HG03103 (cell line): ENCODE measurements around the gene SPINT1.
"Not testable (repeated sequence)": the region's sequence is repeated elsewhere in the genome, so short reads cannot be mapped to it uniquely, and the experiment has no call there.

Source experiments
- ATAC-seq: cut with Tn5 transposase; IDR thresholded peaks from one replicate; pipeline ENCODE4 v1.9.1; 2021; ENCODE audit warnings: low read depth; ENCODE audit not compliant: unreplicated experiment

The SPINT1 gene

GRCh38 chr15:40857601-40858341 is 13.9 kb downstream of the SPINT1 start:
- no peak for ATAC-seq

GRCh38 chr15:40858706-40859105 is 14.9 kb downstream of the SPINT1 start:
- no peak for ATAC-seq

GRCh38 chr15:40859206-40859851 is 15.5 kb downstream of the SPINT1 start:
- no peak for ATAC-seq

- ATAC-seq = not testable (repeated sequence)
Observed at GRCh38 chr15:40861147-40861546, 17.3 kb downstream of the SPINT1 start.

- no peak for ATAC-seq
Observed at GRCh38 chr15:40863660-40864270, 19.9 kb downstream of the SPINT1 start.

GRCh38 chr15:40867199-40867598 is 23.4 kb downstream of the SPINT1 start:
- ATAC-seq = no peak

- no peak for ATAC-seq
Observed at GRCh38 chr15:40869686-40870085, 25.8 kb downstream of the SPINT1 start.

- no peak for ATAC-seq
Observed at GRCh38 chr15:40870716-40871115, 26.9 kb downstream of the SPINT1 start.

- no peak for ATAC-seq
Observed at GRCh38 chr15:40871749-40872617, 28.1 kb downstream of the SPINT1 start.

GRCh38 chr15:40872791-40873693 is 29.2 kb downstream of the SPINT1 start:
- ATAC-seq = no peak

GRCh38 chr15:40873694-40874561 is 30.1 kb downstream of the SPINT1 start, which contains the start of gene RHOV:
RHOV (minus strand) TSS chr15:40874234; CDS start chr15:40874139, 95 bp downstream.
- ATAC-seq = peak; percentile 59

- ATAC-seq = no peak
Observed at GRCh38 chr15:40875991-40876730, 32.3 kb downstream of the SPINT1 start.

- ATAC-seq = no peak
Observed at GRCh38 chr15:40877694-40878093, 33.8 kb downstream of the SPINT1 start.

- ATAC-seq = no peak
Observed at GRCh38 chr15:40878785-40879184, 34.9 kb downstream of the SPINT1 start.

GRCh38 chr15:40879609-40880008 is 35.8 kb downstream of the SPINT1 start:
- no peak for ATAC-seq

- no peak for ATAC-seq
Observed at GRCh38 chr15:40881351-40881750, 37.5 kb downstream of the SPINT1 start.

GRCh38 chr15:40886586-40886985 is 42.7 kb downstream of the SPINT1 start:
- no peak for ATAC-seq

GRCh38 chr15:40889112-40889511 is 45.3 kb downstream of the SPINT1 start:
- ATAC-seq = no peak
